Stimulated activated naive CD8-positive, alpha-beta T cell treated with anti-CD3 and anti-CD28 coated beads, Interleukin-15, amount 100 ng/mL, for 72 hours (primary cell): ENCODE measurements around the gene GCNA.
"Not testable (repeated sequence)": the region's sequence is repeated elsewhere in the genome, so short reads cannot be mapped to it uniquely, and the experiment has no call there.

Experiments used
- ATAC-seq: fragments of 150-1000 bp; cut with Tn5 transposase; 2 replicates; pipeline ENCODE4 v1.10.0; 2021; ENCODE audit warnings: mild to moderate bottlenecking, moderate library complexity
- DNase-seq, 2 donors: peaks; one replicate each; pipeline ENCODE4 v3.0.0; 2021 to 2022
- H3K27ac Mint-ChIP-seq, 2 donors: one replicate each; pipeline ENCODE4 v1.8.0; 2022; ENCODE audit warnings: mild to moderate bottlenecking in 2 of 2, mixed read lengths in 2 of 2, moderate library complexity in 2 of 2
- H3K27me3 Mint-ChIP-seq: one replicate; pipeline ENCODE4 v1.8.0; 2022; ENCODE audit warnings: mixed read lengths
- H3K4me1 Mint-ChIP-seq: one replicate; pipeline ENCODE4 v1.8.0; 2022; ENCODE audit warnings: mild to moderate bottlenecking, mixed read lengths
- H3K4me3 Mint-ChIP-seq, 2 donors: one replicate each; pipeline ENCODE4 v1.8.0; 2022; ENCODE audit warnings: mild to moderate bottlenecking in 2 of 2, mixed read lengths in 2 of 2, moderate library complexity in 1 of 2
- H3K9me3 Mint-ChIP-seq, 2 donors: one replicate each; pipeline ENCODE4 v1.8.0; 2022; ENCODE audit warnings: mixed read lengths in 2 of 2

GCNA gene

GRCh38 chrX:71545364-71545763, 32.9 kb upstream of the GCNA start:
- H3K27me3 Mint-ChIP-seq, result no peaks in the 10 kb centered on the region
- H3K27ac Mint-ChIP-seq, result peak overlapping the region in 1 of 2 donors; percentile 27
- no peak for ATAC-seq
- H3K4me3 Mint-ChIP-seq, result peak overlapping the region; percentile 42 to 64
- H3K9me3 Mint-ChIP-seq, result no peaks in the 10 kb centered on the region
- H3K4me1 Mint-ChIP-seq, result peaks cover 58% of the 10 kb centered on the region
- no peak for DNase-seq

- ATAC-seq, result no peak
- no peaks in the 10 kb centered on the region for H3K9me3 Mint-ChIP-seq
- H3K4me3 Mint-ChIP-seq, result peak overlapping the region; percentile 15 to 44
- peak overlapping the region in 1 of 2 donors; percentile 46 for H3K27ac Mint-ChIP-seq
- DNase-seq, result no peak
- no peaks in the 10 kb centered on the region for H3K27me3 Mint-ChIP-seq
- peaks cover 53% of the 10 kb centered on the region for H3K4me1 Mint-ChIP-seq
Measured at GRCh38 chrX:71546879-71547278, 31.4 kb upstream of the GCNA start.

GRCh38 chrX:71547339-71547738, 30.9 kb upstream of the GCNA start:
- Mint-ChIP-seq H3K27me3 (no peaks in the 10 kb centered on the region), H3K4me1 (peaks cover 49% of the 10 kb centered on the region), H3K27ac (no peak overlapping the region), H3K4me3 (no peak overlapping the region), H3K9me3 (no peaks in the 10 kb centered on the region)
- ATAC-seq (no peak), DNase-seq (no peak)

- Mint-ChIP-seq H3K4me3 (no peak overlapping the region), H3K27me3 (no peaks in the 10 kb centered on the region), H3K9me3 (no peaks in the 10 kb centered on the region), H3K27ac (peak overlapping the region in 1 of 2 donors; percentile 48), H3K4me1 (peaks cover 39% of the 10 kb centered on the region)
- DNase-seq (no peak), ATAC-seq (no peak)
Measured at GRCh38 chrX:71549986-71550385, 28.3 kb upstream of the GCNA start.

GRCh38 chrX:71550578-71550977, 27.7 kb upstream of the GCNA start:
- DNase-seq (no peak), ATAC-seq (peak; percentile 31)
- no peaks in the 10 kb centered on the region for H3K27me3 Mint-ChIP-seq
- no peak overlapping the region for H3K4me3 Mint-ChIP-seq
- H3K9me3 Mint-ChIP-seq, result no peaks in the 10 kb centered on the region
- H3K27ac Mint-ChIP-seq, result peak overlapping the region in 1 of 2 donors; percentile 7
- H3K4me1 Mint-ChIP-seq, result peaks cover 38% of the 10 kb centered on the region

- Mint-ChIP-seq H3K27me3 (no peaks in the 10 kb centered on the region), H3K4me1 (peaks cover 20% of the 10 kb centered on the region), H3K9me3 (no peaks in the 10 kb centered on the region), H3K27ac (peak overlapping the region; percentile 17 to 46), H3K4me3 (no peak overlapping the region)
- no peak for ATAC-seq
- no peak for DNase-seq
Measured at GRCh38 chrX:71556036-71556435, 22.2 kb upstream of the GCNA start.

- Mint-ChIP-seq H3K4me1 (peaks cover 23% of the 10 kb centered on the region), H3K27ac (no peak overlapping the region), H3K4me3 (no peak overlapping the region), H3K9me3 (no peaks in the 10 kb centered on the region), H3K27me3 (no peaks in the 10 kb centered on the region)
- DNase-seq, result no peak
- no peak for ATAC-seq
Measured at GRCh38 chrX:71558920-71559319, 19.3 kb upstream of the GCNA start.

GRCh38 chrX:71559773-71560172, 18.5 kb upstream of the GCNA start:
- peaks cover 26% of the 10 kb centered on the region for H3K4me1 Mint-ChIP-seq
- H3K27me3 Mint-ChIP-seq, H3K9me3 Mint-ChIP-seq, H3K27ac Mint-ChIP-seq, ATAC-seq, H3K4me3 Mint-ChIP-seq, DNase-seq: not testable (repeated sequence)

GRCh38 chrX:71563921-71564320, 14.3 kb upstream of the GCNA start:
- DNase-seq (no peak), ATAC-seq (no peak)
- Mint-ChIP-seq H3K9me3 (no peaks in the 10 kb centered on the region), H3K4me3 (no peak overlapping the region), H3K4me1 (peaks cover 18% of the 10 kb centered on the region), H3K27ac (no peak overlapping the region), H3K27me3 (no peaks in the 10 kb centered on the region)

GRCh38 chrX:71565474-71566041, 12.7 kb upstream of the GCNA start:
- ATAC-seq (no peak), DNase-seq (no peak)
- no peak overlapping the region for H3K4me3 Mint-ChIP-seq
- H3K4me1 Mint-ChIP-seq, result peaks cover 18% of the 10 kb centered on the region
- no peaks in the 10 kb centered on the region for H3K9me3 Mint-ChIP-seq
- H3K27me3 Mint-ChIP-seq, result no peaks in the 10 kb centered on the region
- H3K27ac Mint-ChIP-seq, result peak overlapping the region in 1 of 2 donors; percentile 42

- not testable (repeated sequence) for H3K4me3 Mint-ChIP-seq, H3K27me3 Mint-ChIP-seq, H3K4me1 Mint-ChIP-seq, ATAC-seq, DNase-seq, H3K9me3 Mint-ChIP-seq
- peak overlapping the region in 1 of 2 donors; percentile 85 for H3K27ac Mint-ChIP-seq
Measured at GRCh38 chrX:71571390-71571789, 6.8 kb upstream of the GCNA start.

- H3K27me3 Mint-ChIP-seq, result no peaks in the 10 kb centered on the region
- H3K4me1 Mint-ChIP-seq, result peaks cover 17% of the 10 kb centered on the region
- peak overlapping the region in 1 of 2 donors; percentile 27 for H3K27ac Mint-ChIP-seq
- H3K4me3 Mint-ChIP-seq, result no peak overlapping the region
- no peaks in the 10 kb centered on the region for H3K9me3 Mint-ChIP-seq
- DNase-seq (no peak), ATAC-seq (no peak)
Measured at GRCh38 chrX:71573590-71573989, 4.6 kb upstream of the GCNA start.

GRCh38 chrX:71577682-71578081, 555 bp upstream of the GCNA start:
- Mint-ChIP-seq H3K4me3 (no peak overlapping the region), H3K27ac (peak overlapping the region in 1 of 2 donors; percentile 96), H3K27me3 (no peaks in the 10 kb centered on the region), H3K4me1 (peaks cover 43% of the 10 kb centered on the region), H3K9me3 (no peaks in the 10 kb centered on the region)
- ATAC-seq (no peak), DNase-seq (no peak)

- peak; percentile 57 for ATAC-seq
- H3K27me3 Mint-ChIP-seq, result no peaks in the 10 kb centered on the region
- H3K4me3 Mint-ChIP-seq, result peak overlapping the region in 1 of 2 donors; percentile 46
- no peaks in the 10 kb centered on the region for H3K9me3 Mint-ChIP-seq
- DNase-seq, result no peak
- peaks cover 43% of the 10 kb centered on the region for H3K4me1 Mint-ChIP-seq
- peak overlapping the region; percentile 84 to 96 for H3K27ac Mint-ChIP-seq
Measured at GRCh38 chrX:71579136-71579989, 1.1 kb downstream of the GCNA start.

GRCh38 chrX:71579990-71580380, 1.7 kb downstream of the GCNA start:
- DNase-seq (no peak), ATAC-seq (peak; percentile 27)
- peaks cover 43% of the 10 kb centered on the region for H3K4me1 Mint-ChIP-seq
- peak overlapping the region in 1 of 2 donors; percentile 46 for H3K4me3 Mint-ChIP-seq
- peak overlapping the region; percentile 84 to 96 for H3K27ac Mint-ChIP-seq
- H3K9me3 Mint-ChIP-seq, result no peaks in the 10 kb centered on the region
- no peaks in the 10 kb centered on the region for H3K27me3 Mint-ChIP-seq

- Mint-ChIP-seq H3K9me3 (no peaks in the 10 kb centered on the region), H3K27ac (peak overlapping the region; percentile 27 to 94), H3K4me1 (peaks cover 47% of the 10 kb centered on the region), H3K4me3 (no peak overlapping the region), H3K27me3 (no peaks in the 10 kb centered on the region)
- ATAC-seq (no peak), DNase-seq (no peak)
Measured at GRCh38 chrX:71581210-71581609, 3.0 kb downstream of the GCNA start.
